Ishikawa (cell line): ENCODE results near the gene CHPF.
A peak's percentile ranks its signal among the peaks of the same experiment; 100 is the strongest.

Experiments used
- CEBPB ChIP-seq: IDR thresholded peaks from 2 replicates; pipeline ENCODE4 v1.6.1; 2012
- CREB1 ChIP-seq: IDR thresholded peaks from 2 replicates; pipeline ENCODE4 v1.6.1; 2012; ENCODE audit warnings: low read depth
- EGR1 ChIP-seq: IDR thresholded peaks from 2 replicates; pipeline ENCODE4 v1.6.1; 2012
- EP300 ChIP-seq: IDR thresholded peaks from 2 replicates; pipeline ENCODE4 v1.6.1; 2012; ENCODE audit warnings: borderline replicate concordance
- FOXM1 ChIP-seq: IDR thresholded peaks from 2 replicates; pipeline ENCODE4 v1.6.1; 2012; ENCODE audit warnings: low read depth, borderline replicate concordance
- NFIC ChIP-seq: IDR thresholded peaks from 2 replicates; pipeline ENCODE4 v1.6.1; 2012
- RAD21 ChIP-seq: IDR thresholded peaks from 2 replicates; pipeline ENCODE4 v1.6.1; 2012; ENCODE audit warnings: low read depth
- REST ChIP-seq: IDR thresholded peaks from 2 replicates; pipeline ENCODE4 v1.6.1; 2012; ENCODE audit warnings: low read depth, mild to moderate bottlenecking
- TAF1 ChIP-seq: IDR thresholded peaks from 2 replicates; pipeline ENCODE4 v1.6.1; 2012; ENCODE audit warnings: low read depth, mild to moderate bottlenecking
- TCF12 ChIP-seq: IDR thresholded peaks from 2 replicates; pipeline ENCODE4 v1.6.1; 2012; ENCODE audit warnings: low read depth
- TEAD4 ChIP-seq: IDR thresholded peaks from 2 replicates; pipeline ENCODE4 v1.6.1; 2012
- USF1 ChIP-seq: IDR thresholded peaks from 2 replicates; pipeline ENCODE4 v1.6.1; 2012
- YY1 ChIP-seq: IDR thresholded peaks from 2 replicates; pipeline ENCODE4 v1.6.1; 2012; ENCODE audit warnings: low read depth
- ZBTB7A ChIP-seq: IDR thresholded peaks from 2 replicates; pipeline ENCODE4 v1.6.1; 2012; ENCODE audit warnings: low read depth
- TF ChIP-seq, protein P1 (sequence below): IDR thresholded peaks from 2 replicates; pipeline ENCODE4 v1.6.1; 2012

Gene CHPF

DNA sequence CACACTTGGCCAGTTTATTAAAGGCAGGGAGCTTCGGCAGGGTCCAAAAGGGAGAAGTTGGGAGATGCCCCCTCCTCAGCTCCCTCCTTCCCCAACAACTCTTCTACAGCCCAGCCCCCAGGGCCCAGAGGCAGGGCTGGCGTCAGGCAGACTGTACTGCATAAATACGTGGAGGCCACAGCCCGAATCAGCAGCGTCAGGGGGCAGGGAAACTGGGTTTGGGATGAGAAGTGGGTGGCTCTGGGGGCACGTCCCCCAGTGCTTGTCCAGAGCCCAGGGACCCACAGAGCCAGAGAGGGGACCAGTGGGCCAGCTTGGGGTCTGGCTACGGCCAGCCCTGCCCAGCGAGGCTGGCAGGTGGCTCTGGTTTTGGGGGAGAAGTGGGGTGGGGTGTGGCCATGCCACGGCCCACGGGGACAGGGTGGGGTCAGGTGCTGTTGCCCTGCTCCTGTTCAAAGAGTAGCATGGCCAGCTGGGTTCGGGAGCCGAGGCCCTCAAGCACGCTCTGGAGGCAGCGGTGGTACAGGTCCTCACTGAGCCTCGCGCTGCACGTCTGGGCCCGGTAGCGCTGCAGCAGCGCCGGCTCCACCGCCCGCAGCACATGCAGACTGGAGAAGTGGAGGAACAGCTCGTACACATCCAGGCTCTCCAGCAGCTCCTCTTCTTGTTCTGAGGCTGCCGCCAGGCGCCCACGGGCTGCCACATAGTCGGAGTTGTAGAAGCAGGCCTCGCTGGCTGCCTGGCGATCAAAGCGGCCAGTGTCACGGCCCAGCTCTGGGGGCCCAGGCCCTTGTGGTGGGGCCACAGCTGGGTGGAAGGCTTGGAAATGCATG lies 4.4 kb downstream of the CHPF start:
- TF ChIP-seq TAF1: no peak
- no peak for TF ChIP-seq USF1
- TF ChIP-seq REST: no peak
- TF ChIP-seq, protein P1, sequence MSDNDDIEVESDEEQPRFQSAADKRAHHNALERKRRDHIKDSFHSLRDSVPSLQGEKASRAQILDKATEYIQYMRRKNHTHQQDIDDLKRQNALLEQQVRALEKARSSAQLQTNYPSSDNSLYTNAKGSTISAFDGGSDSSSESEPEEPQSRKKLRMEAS: no peak
- no peak for TF ChIP-seq CEBPB
- no peak for TF ChIP-seq EP300
- TF ChIP-seq TEAD4: no peak
- TF ChIP-seq NFIC: no peak
- TF ChIP-seq YY1: no peak

DNA sequence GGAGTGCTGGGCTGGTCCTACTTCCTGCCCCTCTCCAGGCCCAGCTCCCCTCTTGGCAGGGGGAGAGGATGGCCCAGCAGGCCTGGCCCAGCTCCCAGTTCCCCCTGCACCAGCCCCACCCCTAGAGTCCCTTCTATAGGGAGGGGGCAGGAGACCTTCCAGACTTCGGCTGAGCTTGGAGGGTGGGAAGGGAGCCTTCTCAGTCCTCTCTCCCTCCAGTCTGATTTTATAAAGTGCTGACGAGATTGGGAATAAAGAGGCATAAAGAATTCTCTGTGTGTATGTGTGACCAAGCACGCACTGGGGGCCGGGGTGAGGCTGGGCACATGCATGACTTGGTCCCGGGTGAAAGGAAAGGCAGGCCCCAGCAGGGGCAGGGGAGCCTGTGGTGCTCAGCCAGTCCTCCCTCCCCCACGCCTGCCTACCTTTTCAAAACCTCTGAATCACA lies 5.1 kb downstream of the CHPF start:
- peak; percentile 34; the same call in 1 of the 2 replicates for TF ChIP-seq NFIC
- TF ChIP-seq RAD21: no peak

DNA sequence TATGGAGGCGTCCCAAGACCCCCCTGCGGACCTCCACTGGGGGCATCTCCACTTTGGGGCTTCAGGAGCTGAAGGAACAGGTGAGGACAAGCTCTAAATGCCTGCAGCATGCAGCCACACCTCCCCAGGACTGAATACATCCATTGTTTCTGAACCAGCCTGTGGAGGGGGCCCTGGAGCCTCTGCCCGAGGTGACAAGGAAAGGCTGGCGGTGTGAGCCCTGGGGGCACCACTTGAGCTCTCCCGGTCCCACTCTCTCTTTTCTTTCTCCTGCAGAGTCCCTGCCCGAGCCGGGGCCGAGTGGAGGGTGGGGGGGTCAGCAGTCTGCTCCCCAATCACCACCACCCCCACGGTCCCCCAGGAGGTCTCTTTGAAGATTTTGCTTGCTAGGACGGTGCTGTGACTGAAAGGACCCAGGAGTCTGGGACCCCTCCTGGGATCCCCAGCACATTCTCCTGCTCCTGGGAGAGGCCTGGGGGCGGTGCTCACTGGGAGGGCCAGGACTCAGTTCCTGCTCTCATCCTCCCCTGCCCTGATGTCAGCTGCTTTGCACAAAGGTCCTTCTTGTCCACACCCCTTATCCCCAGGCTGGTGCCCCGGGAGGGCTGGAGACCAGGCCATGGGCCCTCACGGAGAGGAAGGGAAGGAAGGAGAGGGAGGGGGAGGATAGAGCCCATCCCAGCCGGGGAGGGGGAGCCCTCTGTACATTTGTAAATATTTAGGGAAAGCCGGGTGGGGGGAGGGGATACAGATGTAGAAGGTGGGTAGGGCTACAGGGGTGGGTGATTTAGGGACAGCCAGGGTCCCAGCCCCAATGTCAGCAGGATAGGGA lies 5.7 kb downstream of the CHPF start:
- TF ChIP-seq, protein P1: no peak
- no peak for TF ChIP-seq ZBTB7A
- TF ChIP-seq NFIC: no peak
- no peak for TF ChIP-seq CEBPB
- no peak for TF ChIP-seq EGR1
- TF ChIP-seq RAD21: no peak
- no peak for TF ChIP-seq USF1
- TF ChIP-seq CREB1: no peak
- TF ChIP-seq TEAD4: no peak
- TF ChIP-seq EP300: no peak
- no peak for TF ChIP-seq REST
- TF ChIP-seq TCF12: no peak
- TF ChIP-seq FOXM1: no peak
- no peak for TF ChIP-seq TAF1
- TF ChIP-seq YY1: no peak

DNA sequence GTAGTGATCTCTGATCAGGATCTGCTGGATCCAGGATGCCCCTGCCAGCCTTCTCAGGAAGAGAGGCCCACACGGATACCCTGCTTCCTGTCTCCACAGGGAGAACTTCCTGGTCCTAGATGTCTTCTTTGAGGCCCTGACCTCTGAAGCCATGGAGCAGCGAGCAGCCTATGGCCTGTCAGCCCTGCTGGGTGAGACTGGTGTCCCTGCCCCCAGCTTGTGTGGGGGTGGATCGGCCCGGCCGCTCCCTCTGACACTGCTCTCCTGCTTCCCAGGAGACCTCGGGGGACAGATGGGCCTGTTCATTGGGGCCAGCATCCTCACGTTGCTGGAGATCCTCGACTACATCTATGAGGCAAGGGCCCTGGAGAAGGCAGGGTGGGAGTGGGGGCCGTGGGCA lies 6.6 kb downstream of the CHPF start:
- TF ChIP-seq CEBPB (no peak), ZBTB7A (no peak), EGR1 (0 out of 2 replicates have a peak, but pooled peaks have one; percentile 29), TAF1 (no peak), FOXM1 (no peak), USF1 (no peak), NFIC (no peak)

DNA sequence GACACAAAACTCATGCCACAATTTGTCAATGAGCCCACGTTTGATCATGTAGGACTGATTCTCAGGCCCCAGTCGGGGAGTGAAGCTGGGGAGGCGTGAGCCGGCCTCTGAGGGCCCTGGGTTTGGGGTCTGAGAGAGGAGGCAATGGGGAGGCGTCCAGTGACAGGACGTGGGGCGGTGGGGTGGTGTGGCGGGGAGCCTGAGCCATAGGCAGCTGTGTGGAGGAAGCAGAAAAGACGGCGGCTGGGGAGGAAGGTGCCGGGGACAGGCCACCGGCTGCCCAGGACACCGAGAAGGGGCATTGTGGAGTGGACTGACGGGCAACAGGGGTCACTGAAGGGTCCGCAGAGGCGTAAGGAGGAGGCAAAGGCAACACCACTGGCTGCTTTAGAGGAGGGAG lies 7.2 kb downstream of the CHPF start:
- no peak for TF ChIP-seq TEAD4
- TF ChIP-seq TCF12: no peak
